Spinal cord (tissue), 10 donors: Measurements from ENCODE around the gene CASQ2. TPM values are rescaled to one million over a fixed set of nuclear protein-coding genes. Genes with fewer than 3 reads are reported as not detected.

Experiments
- DNase-seq, 6 donors: peaks; one replicate each; pipeline versions ENCODE4 v3.0.0 to v3.0.0-alpha.2; 2013 to 2015; ENCODE audit warnings: low spot score in 6 of 6, low read depth in 4 of 6
- H3K27ac ChIP-seq: one replicate; pipeline ENCODE4 v1.5.1; 2013; ENCODE audit warnings: low read depth, low read length, control low read depth
- H3K27me3 ChIP-seq: one replicate; pipeline ENCODE4 v1.6.1; 2013; ENCODE audit warnings: low read length; ENCODE audit not compliant: control insufficient read depth, insufficient read depth
- H3K36me3 ChIP-seq: one replicate; pipeline ENCODE4 v1.6.1; 2013; ENCODE audit warnings: low read length; ENCODE audit not compliant: control insufficient read depth, insufficient read depth
- H3K4me1 ChIP-seq: one replicate; pipeline ENCODE4 v1.6.1; 2013; ENCODE audit warnings: low read length; ENCODE audit not compliant: control insufficient read depth, insufficient read depth
- H3K4me3 ChIP-seq: one replicate; pipeline ENCODE4 v1.5.1; 2013; ENCODE audit warnings: low read depth, low read length, control low read depth
- H3K9me3 ChIP-seq: one replicate; pipeline ENCODE4 v1.6.1; 2013; ENCODE audit warnings: low read length; ENCODE audit not compliant: control insufficient read depth, insufficient read depth
- WGBS: methylation state at CpG from one replicate; pipeline ENCODE4 v1.1.5; 2013; ENCODE audit warnings: missing lambda C conversion rate; ENCODE audit not compliant: insufficient coverage; 5-methylcytosine and 5-hydroxymethylcytosine counted together
- polyA plus RNA-seq, 2 donors: library from polyadenylated mRNA; unstranded; fragments of 120-200 nt; gene quantifications; one replicate each; pipeline ENCODE4 v1.2.1, GENCODE V29; 2013; ENCODE audit not compliant: insufficient read length in 2 of 2
- total RNA-seq, 2 donors: library from RNA; depleted of rRNA in 1 of 2; stranded (reverse); fragments of 120-200 nt in 1 of 2; fragments of >200 nt in 1 of 2; gene quantifications; one replicate each; pipeline versions ENCODE4 v1.2.3 to v1.2.4, GENCODE V29; 2013 to 2014
- donor health status: healthy.

Gene CASQ2
- total and polyA plus RNA-seq, 4 donors, result 1.1 to 3.1 (median 1.4) TPM

DNA sequence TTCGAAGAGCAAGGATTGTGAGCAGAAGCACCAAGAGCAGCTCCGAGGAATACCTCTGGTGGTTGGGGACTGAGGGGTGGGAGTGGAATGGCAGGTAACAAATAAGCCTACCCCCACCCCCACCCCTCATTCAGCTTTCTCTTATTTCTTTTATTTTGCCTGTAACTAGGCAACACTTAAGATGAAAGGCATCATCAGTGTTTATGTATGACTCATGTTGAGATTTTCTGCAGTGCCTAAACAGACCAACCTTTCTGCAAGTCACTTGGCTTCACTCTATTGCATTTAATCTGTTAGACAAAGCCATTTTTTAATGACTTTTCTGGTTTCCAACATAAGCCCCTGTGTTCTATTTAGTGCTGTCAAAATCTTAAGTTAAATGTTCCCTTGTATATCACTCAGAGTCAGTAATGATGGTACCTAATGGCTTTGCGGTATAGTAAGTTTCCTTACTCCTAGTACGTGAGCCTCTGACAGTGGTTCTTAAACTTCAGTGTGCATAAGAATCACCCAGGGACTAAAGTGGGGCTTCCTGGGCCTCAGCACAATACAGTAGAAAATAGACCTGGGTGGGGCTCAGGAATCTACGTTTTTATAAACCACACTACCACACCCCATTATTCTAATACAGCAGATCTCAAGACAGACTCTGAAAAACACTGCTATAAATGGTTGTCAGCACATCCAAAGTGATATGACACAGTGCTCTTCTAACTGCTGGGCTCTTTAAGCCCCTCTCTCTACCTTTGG is 19.9 kb downstream of the CASQ2 start:
- no CpG with 5 or more reads among the region's 5 CpGs for WGBS
- Histone ChIP-seq H3K4me1 (no peaks in the 10 kb centered on the region), H3K36me3 (no peaks in the 10 kb centered on the region), H3K27me3 (no peaks in the 10 kb centered on the region), H3K9me3 (no peaks in the 10 kb centered on the region), H3K4me3 (no peak overlapping the region), H3K27ac (no peak overlapping the region)
- no peak for DNase-seq

DNA sequence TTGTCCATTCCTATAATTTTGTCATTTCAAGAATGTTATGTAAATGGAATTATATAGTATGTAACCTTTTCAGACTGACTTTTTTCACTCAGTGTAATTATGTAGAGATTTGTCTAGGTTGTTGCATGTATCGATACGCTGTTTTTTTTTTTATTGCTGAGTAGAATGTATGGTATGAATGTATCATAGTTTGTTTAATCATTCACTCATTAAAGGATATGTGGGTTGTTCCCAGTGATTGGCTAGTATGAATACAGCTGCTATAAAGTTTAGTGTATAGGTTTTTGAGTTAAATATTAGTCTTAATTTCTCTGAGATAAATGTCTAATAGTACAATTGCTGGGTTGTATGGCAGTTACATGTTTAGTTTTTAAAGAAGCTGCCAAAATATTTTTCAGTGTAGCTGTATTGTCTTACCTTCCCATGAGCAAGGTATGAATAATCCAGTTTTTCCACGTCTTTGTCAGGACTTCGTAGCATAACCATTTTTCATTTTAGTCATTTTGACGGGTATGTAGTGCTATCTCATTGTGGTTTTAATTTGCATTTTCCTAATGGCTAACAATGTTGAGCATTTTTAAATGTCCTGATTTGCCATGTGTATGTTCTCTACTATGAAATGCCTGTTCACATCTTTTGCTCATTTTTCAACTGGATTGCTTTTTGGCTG is 22.4 kb downstream of the CASQ2 start:
- WGBS, result 90% methylated on average over 2 of the region's 5 CpGs
- Histone ChIP-seq H3K27me3 (no peaks in the 10 kb centered on the region), H3K4me1 (no peaks in the 10 kb centered on the region), H3K36me3 (no peaks in the 10 kb centered on the region), H3K4me3 (no peak overlapping the region), H3K9me3 (no peaks in the 10 kb centered on the region), H3K27ac (no peak overlapping the region)
- DNase-seq, result no peak

DNA sequence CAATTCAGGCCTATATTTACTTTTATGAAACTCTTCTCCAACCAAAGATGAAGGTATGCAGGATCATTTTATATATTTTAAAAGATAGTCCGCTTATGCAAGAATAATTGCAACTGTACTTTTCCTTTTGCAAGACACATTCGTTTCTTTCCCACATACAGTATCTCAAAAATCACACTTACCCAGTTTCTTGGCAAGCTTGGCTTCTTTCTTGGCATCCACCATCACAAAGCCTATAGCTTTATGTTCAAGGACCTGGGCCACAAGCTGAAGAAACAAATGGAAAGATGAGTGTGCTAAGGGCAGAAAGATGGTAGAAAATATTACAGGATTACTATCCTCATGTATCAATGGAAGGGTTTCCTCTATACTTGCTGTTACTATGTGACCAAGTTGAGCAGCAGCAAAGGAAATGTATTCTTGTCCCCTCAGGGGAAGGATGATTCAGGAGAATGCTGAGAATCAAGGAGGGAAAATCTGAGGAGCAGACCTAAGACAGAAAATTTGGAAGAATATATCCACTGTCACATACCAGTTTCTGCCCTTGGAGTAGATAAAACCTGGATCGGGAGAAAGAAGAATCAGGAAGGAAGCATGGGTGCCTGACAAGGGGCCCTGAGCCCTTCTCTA is 23.8 kb downstream of the CASQ2 start:
- Histone ChIP-seq H3K27ac (no peak overlapping the region), H3K4me1 (no peaks in the 10 kb centered on the region), H3K27me3 (no peaks in the 10 kb centered on the region), H3K36me3 (no peaks in the 10 kb centered on the region), H3K9me3 (no peaks in the 10 kb centered on the region), H3K4me3 (no peak overlapping the region)
- no CpG with 5 or more reads among the region's 3 CpGs for WGBS
- peak in 1 of 6 donors; percentile 29 for DNase-seq

DNA sequence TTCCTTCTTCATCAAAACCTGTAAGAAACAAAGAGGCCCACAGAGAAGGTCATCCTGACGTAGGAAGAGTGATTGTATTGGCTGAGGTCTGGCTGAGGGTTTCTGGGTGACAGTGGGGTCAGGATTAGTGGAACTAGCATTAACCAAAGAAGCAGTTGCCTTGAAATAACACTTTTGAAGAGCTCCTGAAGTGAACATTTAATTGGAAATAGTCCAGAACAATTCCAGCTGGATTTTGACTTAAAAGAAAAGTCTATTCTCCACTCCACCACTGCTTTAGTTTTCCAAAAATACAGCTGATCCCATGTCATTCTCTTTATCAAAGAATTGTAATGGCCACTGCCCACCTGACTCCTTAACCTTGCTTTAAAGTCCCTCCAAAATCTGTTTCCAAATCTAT is 27.7 kb downstream of the CASQ2 start:
- Histone ChIP-seq H3K4me3 (no peak overlapping the region), H3K27ac (no peak overlapping the region), H3K4me1 (no peaks in the 10 kb centered on the region), H3K9me3 (no peaks in the 10 kb centered on the region), H3K36me3 (no peaks in the 10 kb centered on the region), H3K27me3 (no peaks in the 10 kb centered on the region)
- no CpG with 5 or more reads among the region's 1 CpG for WGBS
- no peak for DNase-seq

DNA sequence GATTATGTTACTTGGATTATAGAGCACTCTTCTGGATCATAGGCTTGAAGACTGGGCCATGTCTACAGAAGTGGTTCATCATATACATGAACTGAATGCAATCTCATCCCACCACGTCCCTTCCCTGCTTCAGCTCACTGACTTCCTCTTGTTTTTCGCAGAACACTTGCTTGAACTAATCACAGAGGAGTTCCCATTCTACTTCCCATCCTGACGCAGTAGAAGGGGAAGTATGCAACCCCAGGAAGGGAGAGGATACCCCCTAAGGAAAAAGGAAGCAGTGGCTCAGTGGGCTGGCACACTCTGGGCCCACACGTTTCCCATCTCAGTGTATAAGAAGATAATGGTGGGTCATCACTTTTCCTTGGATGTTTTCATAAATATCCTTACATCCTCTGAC is 36.2 kb downstream of the CASQ2 start:
- Histone ChIP-seq H3K4me1 (no peaks in the 10 kb centered on the region), H3K36me3 (no peaks in the 10 kb centered on the region), H3K9me3 (no peaks in the 10 kb centered on the region), H3K27ac (no peak overlapping the region), H3K4me3 (no peak overlapping the region), H3K27me3 (no peaks in the 10 kb centered on the region)
- WGBS, result no CpG with 5 or more reads among the region's 4 CpGs
- no peak for DNase-seq

DNA sequence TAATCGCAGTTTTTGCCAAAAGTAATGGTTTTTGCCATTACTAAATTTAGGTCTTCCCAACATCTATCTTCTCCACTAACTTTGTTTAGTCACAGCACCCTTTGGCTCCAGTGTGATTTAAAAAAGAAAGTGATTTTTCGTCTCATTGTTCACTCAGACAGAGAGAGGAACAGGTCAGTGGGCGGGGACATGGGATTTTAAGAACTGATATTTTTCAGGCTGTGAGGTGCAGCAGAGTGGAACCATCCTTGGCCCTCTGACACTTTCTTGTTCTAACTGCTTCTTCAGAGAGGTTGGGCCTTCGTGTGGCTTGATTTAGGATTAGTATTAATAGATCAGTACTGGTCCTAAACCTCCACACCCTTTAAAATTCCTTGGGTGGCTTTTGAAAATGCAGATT is 38.8 kb downstream of the CASQ2 start:
- DNase-seq, result no peak
- WGBS, result 100% methylated on average over 1 of the region's 4 CpGs
- Histone ChIP-seq H3K4me1 (no peaks in the 10 kb centered on the region), H3K4me3 (no peak overlapping the region), H3K9me3 (no peaks in the 10 kb centered on the region), H3K27ac (no peak overlapping the region), H3K36me3 (no peaks in the 10 kb centered on the region), H3K27me3 (no peaks in the 10 kb centered on the region)

DNA sequence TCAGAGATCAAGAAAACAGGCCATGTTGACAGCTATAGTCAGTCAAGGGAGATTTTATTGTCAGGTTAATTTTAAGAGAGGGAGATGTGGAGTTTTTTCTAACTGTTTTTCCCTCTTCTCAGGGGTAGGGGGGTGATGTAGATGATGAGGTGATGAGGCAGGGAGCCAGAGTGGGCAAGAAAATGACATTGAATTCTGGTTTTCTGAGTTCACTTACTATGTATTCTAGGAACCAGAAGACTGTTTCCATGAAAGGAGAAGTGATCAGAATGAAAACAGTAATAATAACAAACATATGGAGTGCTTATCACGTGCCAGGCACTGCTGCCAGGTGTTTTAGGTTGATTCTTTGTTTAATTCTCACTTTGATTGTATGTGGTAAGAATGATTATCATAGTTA is 40.2 kb downstream of the CASQ2 start:
- WGBS, result no CpG with 5 or more reads among the region's 1 CpG
- no peak overlapping the region for H3K4me3 ChIP-seq
- H3K36me3 ChIP-seq, result no peaks in the 10 kb centered on the region
- H3K27ac ChIP-seq, result peak overlapping the region; percentile 59
- no peak for DNase-seq
- no peaks in the 10 kb centered on the region for H3K9me3 ChIP-seq
- H3K4me1 ChIP-seq, result peaks cover 3% of the 10 kb centered on the region
- H3K27me3 ChIP-seq, result no peaks in the 10 kb centered on the region

DNA sequence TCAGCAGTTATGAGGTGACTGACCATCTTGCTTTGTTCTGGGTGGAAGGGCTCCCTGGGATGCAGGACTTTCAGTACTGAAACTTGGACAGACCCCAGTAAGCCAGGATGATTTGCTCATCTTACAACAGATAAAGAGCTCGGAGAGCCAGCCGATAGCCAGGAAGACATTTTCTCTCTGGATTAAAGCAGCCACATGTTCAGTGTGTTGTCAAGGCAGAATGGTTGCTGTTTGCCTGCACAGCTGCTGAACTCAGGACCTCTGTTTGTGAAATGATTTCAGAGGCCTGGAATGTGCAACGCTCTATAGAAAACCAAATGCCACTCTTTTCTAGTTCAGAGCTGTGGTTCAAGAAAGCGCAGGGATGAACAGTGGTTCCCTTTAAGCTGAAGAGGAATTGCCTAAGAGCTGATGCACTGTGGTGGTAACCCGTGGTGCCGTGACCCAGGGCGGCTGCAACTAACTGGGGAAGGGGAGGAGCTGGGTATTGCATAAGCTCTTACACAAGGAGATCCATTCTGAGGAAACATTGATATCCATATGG is 40.7 kb downstream of the CASQ2 start:
- Histone ChIP-seq H3K9me3 (no peaks in the 10 kb centered on the region), H3K36me3 (no peaks in the 10 kb centered on the region), H3K27me3 (no peaks in the 10 kb centered on the region), H3K4me3 (no peak overlapping the region), H3K4me1 (peaks cover 3% of the 10 kb centered on the region), H3K27ac (peak overlapping the region; percentile 95)
- peak in 2 of 6 donors; percentile 21 to 66 for DNase-seq
- 49% methylated on average over 3 of the region's 7 CpGs for WGBS

DNA sequence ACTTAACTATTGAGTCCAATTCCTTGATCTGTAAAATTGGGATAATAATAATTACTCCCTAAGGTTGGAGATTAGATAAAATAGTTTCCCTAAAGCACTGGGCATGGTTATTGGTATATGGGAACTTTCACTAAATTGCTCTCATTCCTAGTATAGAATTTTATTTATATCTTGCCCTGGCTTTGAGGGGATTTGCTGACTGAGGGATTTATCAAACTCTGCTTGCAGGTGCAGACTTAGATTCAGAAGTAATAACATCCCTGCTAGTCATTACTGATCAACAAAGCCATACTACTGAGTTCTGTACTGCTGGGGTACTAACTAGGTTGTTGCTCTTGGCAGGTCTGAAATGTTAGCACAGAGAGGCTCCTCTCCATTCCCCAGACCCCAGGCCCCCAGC is 41.9 kb downstream of the CASQ2 start:
- no peak for DNase-seq
- Histone ChIP-seq H3K4me1 (peaks cover 3% of the 10 kb centered on the region), H3K4me3 (no peak overlapping the region), H3K27me3 (no peaks in the 10 kb centered on the region), H3K27ac (peak overlapping the region; percentile 58), H3K36me3 (no peaks in the 10 kb centered on the region), H3K9me3 (no peaks in the 10 kb centered on the region)
